ENCODE measurements around the gene REPS2. TPM values are rescaled to one million over a fixed set of nuclear protein-coding genes. Genes with fewer than 3 reads are reported as not detected.

REPS2 gene
- total RNA-seq, 1 donor: 0.43 TPM

DNA sequence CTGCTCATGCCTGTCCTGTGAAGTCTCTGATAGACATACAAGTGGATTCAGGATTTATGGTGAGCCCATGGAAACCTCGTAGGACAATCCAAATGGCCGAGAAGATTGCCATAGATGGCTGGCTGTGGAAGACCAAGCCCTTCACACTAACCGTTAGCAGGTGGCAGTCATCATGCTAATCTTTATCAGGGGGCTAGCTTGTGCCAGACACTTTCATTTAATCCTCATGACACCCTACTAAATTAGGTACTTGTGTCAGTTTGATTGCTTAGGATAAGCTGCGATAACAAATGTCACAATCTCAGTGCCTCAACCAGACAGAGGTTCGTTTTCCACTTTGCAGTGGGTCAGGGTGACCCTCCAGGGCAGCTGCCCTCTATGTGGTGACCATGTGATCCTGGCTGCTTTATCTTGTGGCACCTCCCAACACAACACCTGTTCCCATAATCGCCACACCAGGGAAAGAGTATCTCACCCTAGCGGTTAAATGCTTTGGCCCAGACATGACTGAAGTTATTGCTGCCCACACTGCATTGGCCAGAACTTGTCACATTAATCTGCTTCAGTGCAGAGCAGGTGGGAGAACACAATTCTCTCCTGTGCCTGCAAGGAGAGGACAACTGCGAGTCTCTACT lies 60.8 kb downstream of the REPS2 start:
- TF ChIP-seq, protein P1, sequence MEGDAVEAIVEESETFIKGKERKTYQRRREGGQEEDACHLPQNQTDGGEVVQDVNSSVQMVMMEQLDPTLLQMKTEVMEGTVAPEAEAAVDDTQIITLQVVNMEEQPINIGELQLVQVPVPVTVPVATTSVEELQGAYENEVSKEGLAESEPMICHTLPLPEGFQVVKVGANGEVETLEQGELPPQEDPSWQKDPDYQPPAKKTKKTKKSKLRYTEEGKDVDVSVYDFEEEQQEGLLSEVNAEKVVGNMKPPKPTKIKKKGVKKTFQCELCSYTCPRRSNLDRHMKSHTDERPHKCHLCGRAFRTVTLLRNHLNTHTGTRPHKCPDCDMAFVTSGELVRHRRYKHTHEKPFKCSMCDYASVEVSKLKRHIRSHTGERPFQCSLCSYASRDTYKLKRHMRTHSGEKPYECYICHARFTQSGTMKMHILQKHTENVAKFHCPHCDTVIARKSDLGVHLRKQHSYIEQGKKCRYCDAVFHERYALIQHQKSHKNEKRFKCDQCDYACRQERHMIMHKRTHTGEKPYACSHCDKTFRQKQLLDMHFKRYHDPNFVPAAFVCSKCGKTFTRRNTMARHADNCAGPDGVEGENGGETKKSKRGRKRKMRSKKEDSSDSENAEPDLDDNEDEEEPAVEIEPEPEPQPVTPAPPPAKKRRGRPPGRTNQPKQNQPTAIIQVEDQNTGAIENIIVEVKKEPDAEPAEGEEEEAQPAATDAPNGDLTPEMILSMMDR (IDR thresholded peaks at IDR 0.05; ENCODE audit: insufficient read depth, low read depth, low read length): peak; percentile 31
- peak; percentile 12 for DNase-seq (ENCODE audit: low read depth)
- H3K4me3 ChIP-seq (ENCODE audit: low read depth, low read length): no peak overlapping the region

GRCh38 chrX:17009856-17010625 lies 63.6 kb downstream of the REPS2 start:
- TF ChIP-seq, protein P1 (IDR thresholded peaks at IDR 0.05; ENCODE audit: insufficient read depth, low read depth, low read length): no peak
- DNase-seq (ENCODE audit: low read depth): no peak
- no peak overlapping the region for H3K4me3 ChIP-seq (ENCODE audit: low read depth, low read length)

- DNase-seq (ENCODE audit: low read depth): no peak
- no peak overlapping the region for H3K4me3 ChIP-seq (ENCODE audit: low read depth, low read length)
- TF ChIP-seq, protein P1 (IDR thresholded peaks at IDR 0.05; ENCODE audit: insufficient read depth, low read depth, low read length): no peak
Measured at GRCh38 chrX:17012465-17012864, 66.0 kb downstream of the REPS2 start.

DNA sequence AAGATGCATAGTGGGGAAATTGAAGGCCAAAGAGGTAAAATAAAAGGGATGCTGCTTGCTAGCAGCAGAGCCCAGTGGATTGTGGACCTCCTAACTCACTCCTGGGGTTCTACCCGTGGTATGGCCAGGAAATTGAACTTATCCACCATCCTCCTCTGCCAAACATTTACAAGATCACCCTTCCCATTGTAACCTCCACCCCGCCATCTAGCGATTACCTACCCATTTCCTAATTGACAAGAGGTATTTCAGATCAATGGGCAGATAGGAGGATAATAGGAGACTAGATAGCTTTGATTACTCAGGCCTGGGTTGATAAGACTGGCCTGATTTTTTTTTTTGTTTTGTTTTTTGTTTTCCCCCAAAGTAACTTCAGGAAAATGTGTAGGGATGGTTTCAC lies 67.8 kb downstream of the REPS2 start:
- no peak for DNase-seq (ENCODE audit: low read depth)
- TF ChIP-seq, protein P1 (IDR thresholded peaks at IDR 0.05; ENCODE audit: insufficient read depth, low read depth, low read length): no peak
- H3K4me3 ChIP-seq (ENCODE audit: low read depth, low read length): no peak overlapping the region

DNA sequence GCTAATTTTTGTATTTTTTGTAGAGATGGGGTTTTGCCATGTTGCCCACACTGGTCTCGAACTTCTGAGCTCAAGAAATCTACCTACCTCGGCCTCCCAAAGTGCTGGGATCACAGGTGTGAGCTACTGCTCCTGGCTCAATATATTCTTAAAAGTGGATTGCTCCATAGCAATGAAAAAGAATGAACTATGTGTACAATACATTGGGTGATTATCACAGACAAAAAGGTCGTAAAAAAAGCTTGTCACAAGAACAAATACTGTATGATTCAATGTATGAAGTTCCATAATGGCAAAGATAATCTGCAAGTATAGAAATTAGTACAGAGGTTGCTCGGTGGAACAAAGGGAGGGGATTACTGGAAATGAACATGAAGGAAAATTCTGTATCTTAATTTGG lies 70.7 kb downstream of the REPS2 start:
- TF ChIP-seq, protein P1 (IDR thresholded peaks at IDR 0.05; ENCODE audit: insufficient read depth, low read depth, low read length): no peak
- no peak overlapping the region for H3K4me3 ChIP-seq (ENCODE audit: low read depth, low read length)
- DNase-seq (ENCODE audit: low read depth): no peak

DNA sequence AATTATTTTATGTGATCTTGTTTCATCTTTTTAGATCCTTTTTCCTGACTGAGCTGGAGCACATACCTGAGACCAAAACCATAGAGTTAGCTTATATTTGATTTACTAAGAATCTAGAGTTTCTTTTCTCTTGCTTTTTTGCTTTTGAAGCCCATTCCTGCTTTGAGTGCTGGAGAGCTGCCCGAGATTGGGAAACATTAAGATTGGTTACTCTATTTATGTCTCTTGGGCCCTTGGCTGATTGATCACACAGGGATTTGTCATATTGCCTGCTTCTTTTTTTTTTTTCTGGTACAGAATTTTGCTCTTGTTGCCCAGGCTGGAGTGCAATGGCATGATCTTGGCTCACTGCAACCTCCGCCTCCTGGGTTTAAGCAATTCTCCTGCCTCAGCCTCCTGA lies 73.9 kb downstream of the REPS2 start:
- no peak overlapping the region for H3K4me3 ChIP-seq (ENCODE audit: low read depth, low read length)
- TF ChIP-seq, protein P1 (IDR thresholded peaks at IDR 0.05; ENCODE audit: insufficient read depth, low read depth, low read length): no peak

More for the DNA sequence above, 73.9 kb downstream of the REPS2 start:
- no peak for DNase-seq (ENCODE audit: low read depth)

All from fibroblast of villous mesenchyme (primary cell).